GM19452 (cell line): ENCODE results near the gene WNK2.

Experiments
- ATAC-seq: cut with Tn5 transposase; IDR thresholded peaks from one replicate; pipeline ENCODE4 v1.9.1; 2021; ENCODE audit not compliant: unreplicated experiment

Gene WNK2

GRCh38 chr9:93161786-93162562 lies 22.0 kb upstream of the WNK2 start:
- ATAC-seq, result no peak

GRCh38 chr9:93164085-93164484 lies 19.9 kb upstream of the WNK2 start:
- ATAC-seq, result no peak

GRCh38 chr9:93166699-93167098 lies 17.2 kb upstream of the WNK2 start:
- no peak for ATAC-seq

GRCh38 chr9:93167185-93167584 lies 16.8 kb upstream of the WNK2 start:
- no peak for ATAC-seq

GRCh38 chr9:93167838-93168237 lies 16.1 kb upstream of the WNK2 start:
- ATAC-seq, result no peak

GRCh38 chr9:93168581-93168980 lies 15.4 kb upstream of the WNK2 start:
- no peak for ATAC-seq

- no peak for ATAC-seq
Observed at GRCh38 chr9:93169444-93169843, 14.5 kb upstream of the WNK2 start.

- no peak for ATAC-seq
Observed at GRCh38 chr9:93170571-93170970, 13.4 kb upstream of the WNK2 start.

GRCh38 chr9:93171261-93171990 lies 12.5 kb upstream of the WNK2 start:
- no peak for ATAC-seq

- no peak for ATAC-seq
Observed at GRCh38 chr9:93172666-93173364, 11.1 kb upstream of the WNK2 start.

- no peak for ATAC-seq
Observed at GRCh38 chr9:93173365-93174051, 10.4 kb upstream of the WNK2 start.

GRCh38 chr9:93174976-93175375 lies 9.0 kb upstream of the WNK2 start:
- no peak for ATAC-seq

- no peak for ATAC-seq
Observed at GRCh38 chr9:93177676-93178075, 6.3 kb upstream of the WNK2 start.

- ATAC-seq, result no peak
Observed at GRCh38 chr9:93178851-93179786, 4.8 kb upstream of the WNK2 start.

GRCh38 chr9:93180938-93181337 lies 3.0 kb upstream of the WNK2 start:
- ATAC-seq, result no peak

- no peak for ATAC-seq
Observed at GRCh38 chr9:93181672-93182435, 2.1 kb upstream of the WNK2 start.

- no peak for ATAC-seq
Observed at GRCh38 chr9:93182572-93182971, 1.4 kb upstream of the WNK2 start.

GRCh38 chr9:93183131-93183662 lies 742 bp upstream of the WNK2 start:
- no peak for ATAC-seq
